Left kidney (tissue), 8 donors: Measurements from ENCODE around the gene ZNF546. TPM values are rescaled to one million over a fixed set of nuclear protein-coding genes. Genes with fewer than 3 reads are reported as not detected.
"Not testable (repeated sequence)": the region's sequence is repeated elsewhere in the genome, so short reads cannot be mapped to it uniquely, and the experiment has no call there.

ENCODE experiments used
- DNase-seq: peaks from one replicate; pipeline ENCODE4 v3.0.0-alpha.2; 2013
- long read RNA-seq, 8 donors: transcript quantifications; one replicate each; lab custom pipeline, GENCODE V29; 2026
- polyA plus RNA-seq: library from polyadenylated mRNA; unstranded; fragments of 120-200 nt; gene quantifications from one replicate; pipeline ENCODE4 v1.2.1, GENCODE V29; 2013; ENCODE audit not compliant: insufficient read length

ZNF546 gene
- polyA plus RNA-seq = 12.0 TPM
- long read RNA-seq, donor 1, partial matches to known transcripts = 0 of 1 reads
- long read RNA-seq, donor 1, other reads (novel, unspliced or antisense) = 0 of 1 reads
- long read RNA-seq, donor 2, partial matches to known transcripts = 5 of 6 reads
- long read RNA-seq, donor 2, other reads (novel, unspliced or antisense) = 0 of 6 reads
- long read RNA-seq, donor 3 = 0 reads
- long read RNA-seq, donor 4 = 0 reads
- long read RNA-seq, donor 5 = 0 reads
- long read RNA-seq, donor 6, partial matches to known transcripts = 0 of 1 reads
- long read RNA-seq, donor 6, other reads (novel, unspliced or antisense) = 0 of 1 reads
- long read RNA-seq, donor 7 = 0 reads
- long read RNA-seq, donor 8 = 0 reads

- peak; percentile 88 for DNase-seq
These were observed at the start of gene ZNF546 for GRCh38 chr19:39996811-39997637. ZNF546 (plus strand) TSS chr19:39997060; CDS start chr19:39998327, 1,267 bp downstream.

DNA sequence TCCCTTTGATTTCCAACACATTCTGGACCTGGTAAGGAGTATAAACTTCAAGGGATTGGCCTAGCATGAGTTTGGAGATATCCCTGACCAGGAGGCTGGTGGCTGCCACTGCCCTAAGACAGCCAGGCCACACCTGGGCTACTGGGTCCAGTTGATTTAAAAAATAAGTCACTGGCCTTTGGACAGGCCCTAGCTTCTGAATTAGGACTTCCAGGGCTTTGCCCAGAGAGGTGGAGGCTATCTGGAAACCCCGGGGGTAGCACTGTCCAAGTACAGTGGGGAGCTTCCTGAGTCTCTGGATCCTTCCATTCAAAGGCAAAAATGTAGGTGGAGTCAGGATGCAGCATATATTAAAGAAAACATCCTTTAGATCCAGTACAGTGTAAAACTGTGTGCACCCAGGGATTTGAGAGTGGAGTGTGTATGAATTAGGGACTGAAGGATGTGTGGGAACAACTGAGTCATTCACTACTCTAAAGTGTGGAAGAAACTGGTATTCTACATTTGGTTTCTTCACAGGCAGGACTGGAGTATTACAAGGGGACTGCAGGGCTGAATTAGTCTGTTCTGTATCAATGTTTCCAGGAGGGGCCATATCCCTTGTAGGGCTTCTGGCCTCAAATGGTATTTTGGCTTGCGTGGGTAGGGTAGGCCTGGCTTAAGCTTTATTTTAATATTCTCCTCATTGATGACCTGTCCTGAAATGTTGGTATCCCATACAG, 47.7 kb upstream of the ZNF546 start:
- DNase-seq = no peak

DNA sequence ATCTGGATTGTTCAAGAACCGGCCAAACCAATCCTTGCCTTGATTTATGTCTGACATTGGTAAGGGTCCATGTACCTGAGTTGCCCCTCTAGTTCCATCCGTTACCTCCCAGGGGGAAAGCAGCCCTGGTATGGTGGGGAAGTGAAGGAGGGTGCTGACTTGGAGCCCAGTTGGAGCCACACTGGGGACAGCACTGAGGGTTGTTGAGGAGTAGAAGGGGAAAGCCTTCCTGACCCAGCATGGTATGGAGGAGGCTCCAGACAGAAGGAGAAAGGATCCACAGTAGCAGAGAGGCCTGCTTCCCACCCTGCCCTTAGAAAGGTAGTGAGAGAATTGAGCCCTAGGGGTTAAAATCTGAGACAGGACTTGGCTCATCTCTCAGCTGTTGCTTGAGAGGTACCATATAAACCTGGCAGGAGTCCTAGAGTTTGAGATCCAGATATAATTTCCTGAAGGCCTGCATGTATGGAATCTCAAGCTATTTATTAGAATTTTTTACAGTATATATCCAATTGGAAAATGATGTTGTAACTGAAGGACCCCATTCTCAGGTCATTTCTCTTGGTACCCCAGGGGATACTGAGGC, 45.7 kb upstream of the ZNF546 start:
- DNase-seq = no peak

DNA sequence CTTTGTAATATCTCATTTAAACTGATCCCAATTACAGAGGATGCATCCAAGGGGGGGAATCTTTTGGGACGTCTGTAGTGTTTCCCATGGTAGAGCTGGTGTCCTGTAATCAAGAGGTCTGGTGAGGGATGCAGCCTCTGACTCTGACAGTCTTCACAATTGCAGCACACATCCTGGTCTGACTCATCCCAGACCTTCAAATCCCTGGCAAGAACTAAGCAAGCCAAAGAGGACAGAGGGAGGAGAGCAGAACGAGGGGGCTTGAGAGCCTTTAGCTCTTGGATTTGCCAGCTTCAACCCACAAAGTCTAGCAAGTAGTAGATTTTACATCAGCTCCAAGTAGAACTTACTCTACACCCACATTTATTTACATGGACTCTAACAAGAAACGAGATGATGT, 45.2 kb upstream of the ZNF546 start:
- no peak for DNase-seq

DNA sequence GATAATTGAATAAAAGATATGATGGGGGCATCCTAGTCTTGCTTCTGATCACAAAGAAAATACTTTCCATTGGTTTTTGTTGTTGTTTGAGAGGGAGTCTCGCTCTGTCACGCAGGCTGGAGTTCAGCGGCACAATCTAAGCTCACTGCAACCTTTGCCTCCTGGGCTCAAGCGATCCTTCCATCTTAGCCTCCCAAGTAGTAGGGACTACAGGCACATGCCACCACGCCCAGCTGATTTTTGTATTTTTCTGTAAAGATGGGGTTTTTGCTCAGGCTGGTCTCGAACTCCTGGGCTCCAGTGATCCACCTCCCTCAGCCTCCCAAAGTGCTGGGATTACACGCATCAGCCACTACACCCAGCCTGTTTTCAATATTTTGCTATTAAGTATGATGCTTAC, 42.9 kb upstream of the ZNF546 start:
- DNase-seq = no peak

GRCh38 chr19:39957886-39958285, 39.0 kb upstream of the ZNF546 start:
- not testable (repeated sequence) for DNase-seq

GRCh38 chr19:39958942-39959341, 37.9 kb upstream of the ZNF546 start:
- not testable (repeated sequence) for DNase-seq

DNA sequence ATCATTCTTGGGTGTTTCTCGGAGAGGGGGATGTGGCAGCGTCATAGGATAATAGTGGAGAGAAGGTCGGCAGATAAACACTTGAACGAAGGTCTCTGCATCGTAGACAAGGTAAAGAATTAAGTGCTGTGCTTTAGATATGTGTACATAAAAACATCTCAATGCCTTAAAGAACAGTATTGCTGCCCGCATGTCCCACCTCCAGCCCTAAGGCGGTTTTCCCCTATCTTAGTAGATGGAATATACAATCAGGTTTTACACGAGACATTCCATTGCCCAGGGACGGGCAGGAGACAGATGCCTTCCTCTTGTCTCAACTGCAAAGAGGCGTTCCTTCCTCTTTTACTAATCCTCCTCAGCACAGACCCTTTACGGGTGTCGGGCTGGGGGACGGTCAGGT, 37.5 kb upstream of the ZNF546 start:
- DNase-seq = not testable (repeated sequence)

DNA sequence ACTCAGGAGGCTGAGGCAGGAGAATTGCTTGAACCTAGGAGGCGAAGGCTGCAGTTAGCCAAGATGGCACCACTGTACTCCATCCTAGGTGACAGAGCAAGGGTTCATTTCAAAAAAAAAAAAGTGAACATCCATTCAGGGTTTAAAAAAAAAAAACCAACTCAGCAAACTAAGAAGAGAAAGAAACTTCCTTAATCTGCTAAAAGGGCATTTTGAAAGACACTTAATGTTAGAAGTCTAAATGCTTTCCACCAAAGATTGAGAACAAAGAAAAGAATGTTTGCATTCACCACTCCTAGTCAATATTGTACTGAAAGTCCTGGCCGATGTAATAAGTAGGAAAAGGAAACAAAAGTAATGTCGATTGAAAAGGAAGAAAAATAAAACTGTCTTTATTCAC, 33.0 kb upstream of the ZNF546 start:
- DNase-seq = no peak

DNA sequence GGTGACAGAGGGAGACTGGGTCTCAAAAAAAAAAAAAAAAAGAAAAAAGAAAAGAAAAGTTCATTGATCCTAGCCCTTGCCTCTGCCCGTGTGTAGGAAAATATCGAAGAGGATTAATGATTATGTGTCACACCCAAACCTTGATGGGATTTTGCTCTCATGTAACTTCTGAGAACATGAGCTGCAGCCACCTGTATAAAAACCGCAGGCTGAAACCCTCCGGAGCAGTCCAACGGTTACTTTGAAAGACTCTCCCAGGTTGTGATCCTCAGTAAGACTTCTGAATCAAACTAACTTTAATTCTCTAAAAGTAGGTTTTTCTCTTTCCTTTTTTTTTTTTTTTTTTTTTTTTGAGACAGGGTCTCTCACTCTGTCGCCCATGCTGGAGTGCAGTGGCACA, 30.2 kb upstream of the ZNF546 start:
- DNase-seq = no peak

DNA sequence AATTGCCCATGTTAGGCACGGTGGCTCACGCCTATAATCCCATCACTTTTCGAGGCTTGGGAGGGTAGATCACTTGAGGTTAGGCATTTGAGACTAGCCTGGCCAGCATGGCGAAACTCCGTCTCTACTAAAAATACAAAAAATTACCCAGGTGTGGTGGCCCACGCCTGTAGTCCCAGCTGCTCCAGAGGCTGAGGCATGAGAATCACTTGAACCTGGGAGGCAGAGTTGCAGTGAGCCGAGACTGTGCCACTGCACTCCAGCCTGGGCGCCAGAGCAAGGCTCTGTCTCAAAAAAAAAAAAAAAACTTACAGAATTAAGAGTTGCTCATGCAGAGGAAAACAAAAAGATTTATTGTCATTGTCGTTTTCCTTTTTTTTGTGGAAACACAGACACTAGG, 29.3 kb upstream of the ZNF546 start:
- no peak for DNase-seq

GRCh38 chr19:39968789-39969188, 28.1 kb upstream of the ZNF546 start:
- DNase-seq = no peak

DNA sequence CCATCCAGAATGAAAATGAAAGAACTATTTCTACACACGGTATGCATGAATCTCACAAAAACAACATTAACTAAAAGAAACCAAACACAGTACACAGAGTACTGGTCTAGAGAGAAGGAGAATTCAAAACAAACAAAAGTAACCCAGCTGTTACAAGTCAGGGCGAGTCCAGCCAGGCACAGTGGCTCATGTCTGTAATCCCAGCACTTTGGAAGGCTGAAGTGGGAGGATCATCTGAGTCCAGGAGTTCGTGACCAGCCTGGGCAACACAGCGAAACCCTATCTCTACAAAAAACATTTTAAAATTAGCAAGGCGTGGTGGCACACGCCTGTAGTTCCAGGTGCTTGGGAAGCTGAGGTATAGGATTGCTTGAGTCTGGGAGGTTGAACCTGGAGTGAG, 27.6 kb upstream of the ZNF546 start:
- no peak for DNase-seq

DNA sequence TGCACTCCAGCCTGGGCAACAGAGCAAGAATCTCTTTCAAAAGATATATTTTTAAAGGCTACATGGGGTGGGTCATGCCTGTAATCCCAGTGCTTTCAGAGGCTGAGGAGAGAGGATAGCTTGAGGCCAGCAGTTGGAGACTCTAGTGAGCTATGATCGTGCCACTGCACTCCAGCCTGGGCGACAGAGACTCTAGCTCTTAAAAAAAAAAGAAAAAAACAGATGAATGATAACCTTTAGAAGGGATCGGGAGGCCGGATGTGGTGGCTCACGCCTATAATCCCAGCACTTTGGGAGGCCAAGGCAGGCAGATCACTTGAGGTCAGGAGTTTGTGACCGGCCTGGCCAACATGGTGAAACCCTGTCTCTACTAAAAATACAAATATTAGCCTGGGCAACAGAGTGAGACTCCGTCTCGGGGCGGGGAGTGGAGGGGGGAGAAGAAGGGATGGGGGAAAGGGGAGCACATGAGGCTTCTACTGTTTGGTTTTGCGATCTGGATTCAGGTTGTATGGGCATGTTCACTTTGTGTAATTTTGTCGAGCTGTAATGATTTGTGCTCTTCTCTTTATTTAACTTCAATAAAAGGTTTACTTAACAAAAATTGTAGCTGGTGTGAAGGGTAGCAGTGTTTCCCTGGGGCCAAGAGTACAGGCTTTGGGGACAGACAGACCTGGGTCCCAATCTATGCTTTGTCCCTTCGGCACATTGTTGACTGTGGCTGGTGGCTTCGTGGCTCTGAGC, 27.0 kb upstream of the ZNF546 start:
- no peak for DNase-seq

DNA sequence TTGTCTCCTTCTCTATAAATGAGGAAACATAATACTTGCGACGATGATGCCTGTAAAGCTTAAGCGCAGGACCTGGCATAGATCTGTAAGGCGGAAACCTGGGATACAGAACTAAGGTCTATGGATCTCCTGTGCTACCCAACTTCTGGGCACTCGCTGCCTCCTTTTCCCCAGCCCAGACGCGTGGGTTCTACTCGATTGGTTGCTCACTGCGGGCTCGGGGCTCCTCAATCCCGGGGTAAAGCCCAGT, 26.5 kb upstream of the ZNF546 start:
- no peak for DNase-seq

DNA sequence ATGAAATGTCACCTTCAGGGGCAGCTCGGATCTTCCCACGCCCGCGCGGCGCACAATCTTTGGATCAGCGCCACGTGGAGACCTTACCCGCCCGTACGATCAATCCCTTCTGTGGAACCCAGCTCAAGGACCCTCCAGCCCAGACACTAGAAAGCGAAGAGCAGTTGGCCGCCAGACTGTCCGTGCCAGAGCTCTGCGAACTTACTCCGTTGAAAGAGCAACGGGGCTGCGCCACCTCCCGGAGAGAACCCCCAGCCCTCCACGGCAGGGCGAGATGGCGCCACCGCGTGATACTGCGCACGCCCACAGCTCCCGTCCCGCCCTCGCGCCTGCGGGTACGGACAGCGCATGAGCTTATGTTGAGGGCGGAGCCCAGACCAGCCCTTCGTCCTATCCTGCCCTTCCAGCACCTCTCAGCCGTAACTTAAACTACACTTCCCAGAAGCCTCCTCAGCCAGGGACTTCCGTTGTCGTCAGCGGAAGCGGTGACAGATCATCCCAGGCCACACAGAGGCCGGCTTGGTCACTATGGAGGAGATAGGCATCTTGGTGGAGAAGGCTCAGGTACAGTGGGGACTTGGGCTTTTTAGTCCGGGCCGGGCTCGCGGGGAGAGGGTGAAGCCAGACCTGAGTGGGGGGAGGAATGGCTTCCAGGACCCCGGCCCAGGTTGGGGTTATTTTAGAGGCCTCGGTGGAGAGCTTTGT, 26.0 kb upstream of the ZNF546 start, which contains the start of gene PSMC4:
TSS of gene PSMC4 (plus strand) at position 491 of the 705 bp plus-strand sequence. CDS start at position 529, 38 bp downstream.
- peak; percentile 98 for DNase-seq

DNA sequence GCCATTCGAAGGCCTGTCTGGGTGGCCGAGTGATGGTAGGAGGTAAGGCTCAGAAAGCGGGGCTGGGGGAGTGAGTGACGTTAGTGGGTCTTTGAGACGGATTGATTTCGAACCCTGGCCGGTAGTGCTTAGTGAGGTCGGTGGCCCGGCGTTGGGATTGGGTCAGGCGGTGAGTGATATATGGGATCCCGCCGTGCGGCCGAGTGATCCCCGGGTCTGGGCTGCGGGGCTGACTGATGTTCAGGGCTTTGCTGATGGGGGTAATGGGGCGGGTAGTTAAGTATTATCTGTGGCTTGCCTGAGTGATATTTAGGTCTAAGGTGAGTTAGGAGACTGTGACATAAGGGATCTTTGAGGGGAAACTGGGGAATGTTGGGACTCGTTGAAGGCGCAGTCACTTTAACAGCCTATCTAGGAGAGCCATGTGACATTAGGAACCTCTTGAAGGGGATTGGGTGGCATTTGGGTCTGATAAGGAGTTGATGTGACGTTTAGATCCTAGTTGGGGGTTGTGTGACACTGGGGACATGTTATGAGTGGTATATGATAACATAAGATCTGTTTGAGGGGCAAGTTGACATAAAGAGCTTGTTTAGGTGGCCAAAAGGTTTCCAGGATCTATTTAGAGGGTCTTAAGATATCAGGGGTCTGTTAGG, 25.4 kb upstream of the ZNF546 start:
- DNase-seq = no peak

DNA sequence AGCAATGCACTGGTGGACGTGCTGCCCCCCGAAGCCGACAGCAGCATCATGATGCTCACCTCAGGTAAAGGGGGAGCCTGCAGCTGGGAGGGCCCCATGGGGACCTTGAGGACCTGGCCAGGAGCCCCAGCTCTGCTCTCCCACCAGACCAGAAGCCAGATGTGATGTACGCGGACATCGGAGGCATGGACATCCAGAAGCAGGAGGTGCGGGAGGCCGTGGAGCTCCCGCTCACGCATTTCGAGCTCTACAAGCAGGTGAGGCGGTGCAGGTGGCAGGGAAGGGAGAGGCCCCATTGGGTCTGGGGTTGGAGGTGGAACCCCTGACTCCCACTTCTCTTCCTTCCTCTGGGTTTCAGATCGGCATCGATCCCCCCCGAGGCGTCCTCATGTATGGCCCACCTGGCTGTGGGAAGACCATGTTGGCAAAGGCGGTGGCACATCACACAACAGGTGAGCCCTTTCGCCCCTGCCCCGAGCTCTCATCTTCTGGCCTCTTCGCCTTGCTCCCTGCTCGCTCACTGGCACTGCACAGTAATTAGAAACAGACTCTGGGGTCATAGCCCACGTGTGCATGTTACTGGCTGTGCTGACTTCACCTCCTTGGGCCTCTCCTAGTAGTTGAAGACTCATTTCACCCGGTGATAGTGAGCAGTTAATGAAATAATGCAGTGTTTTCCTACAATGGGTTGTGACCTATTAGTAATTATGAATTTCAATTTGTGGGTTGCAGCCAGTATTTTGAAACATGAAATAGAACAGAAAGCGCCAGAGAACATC, 22.3 kb upstream of the ZNF546 start:
- DNase-seq = no peak

DNA sequence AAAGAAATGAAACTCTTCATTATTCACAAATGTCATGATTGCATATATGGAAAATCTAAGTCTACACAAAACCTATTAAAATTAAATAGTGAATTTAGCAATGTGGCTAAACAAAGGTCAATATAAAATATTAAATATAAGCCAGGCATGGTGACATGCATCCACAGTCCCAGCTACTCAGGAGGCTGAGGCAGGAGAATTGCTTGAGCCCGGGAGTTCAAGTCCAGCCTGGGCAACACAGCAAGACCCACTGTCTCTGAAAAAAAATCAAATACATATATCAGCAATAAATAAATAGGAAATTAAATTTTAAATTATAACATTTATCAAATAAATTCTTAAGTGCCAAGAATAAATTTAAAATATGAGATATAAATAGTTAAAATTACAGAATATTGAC, 14.0 kb upstream of the ZNF546 start:
- DNase-seq = no peak
